Posterior vena cava (tissue), 2 donors: ENCODE data around the gene RUSF1. TPM values are rescaled to one million over a fixed set of nuclear protein-coding genes. Genes with fewer than 3 reads are reported as not detected.
"Not testable (repeated sequence)": the region's sequence is repeated elsewhere in the genome, so short reads cannot be mapped to it uniquely, and the experiment has no call there.

ENCODE experiments used
- DNase-seq: peaks from one replicate; pipeline ENCODE4 v3.0.0-alpha.2; 2020; ENCODE audit warnings: low spot score
- intact Hi-C, 2 donors: fragments of 100-400 bp; cut with DNase I; formaldehyde crosslinking; loops; one replicate each; pipeline versions ENCODE4 v1.14.1 to v1.14.2; 2022 to 2023
- long read RNA-seq, 2 donors: library from polyadenylated mRNA; unstranded; transcript quantifications; one replicate each; pipeline ENCODE4 v2.0.0, GENCODE V29; 2020 to 2021
- total RNA-seq, 2 donors: library from RNA; stranded (reverse); fragmentation: NEBNext Ultra II Directional; extraction: Animal tissue kit (Norgen Biotek cat#: 25700); gene quantifications; one replicate each; pipeline ENCODE4 v1.2.1, GENCODE V29; 2021
- donor health status: DM: yes; HTN: yes; CAD: no.
- donor health status: DM: yes; HTN: yes; CAD: no.

The RUSF1 gene
- 10 to 100 TPM; 40.5 to 46.4 TPM for total RNA-seq
- long read RNA-seq, donor 1, transcript C16orf58-201 (13 exons, 2,793 nt): major isoform, 7 of 19 reads
- long read RNA-seq, donor 1, partial matches to known transcripts: 4 of 19 reads
- long read RNA-seq, donor 1, other reads (novel, unspliced or antisense): 6 of 19 reads
- long read RNA-seq, donor 2, transcript C16orf58-201 (13 exons, 2,793 nt): major isoform, 24 of 41 reads
- long read RNA-seq, donor 2, transcript C16orf58-210 (4 exons, 2,422 nt): minor isoform, 5 of 41 reads
- long read RNA-seq, donor 2, partial matches to known transcripts: 7 of 41 reads
- long read RNA-seq, donor 2, other reads (novel, unspliced or antisense): 5 of 41 reads

DNA sequence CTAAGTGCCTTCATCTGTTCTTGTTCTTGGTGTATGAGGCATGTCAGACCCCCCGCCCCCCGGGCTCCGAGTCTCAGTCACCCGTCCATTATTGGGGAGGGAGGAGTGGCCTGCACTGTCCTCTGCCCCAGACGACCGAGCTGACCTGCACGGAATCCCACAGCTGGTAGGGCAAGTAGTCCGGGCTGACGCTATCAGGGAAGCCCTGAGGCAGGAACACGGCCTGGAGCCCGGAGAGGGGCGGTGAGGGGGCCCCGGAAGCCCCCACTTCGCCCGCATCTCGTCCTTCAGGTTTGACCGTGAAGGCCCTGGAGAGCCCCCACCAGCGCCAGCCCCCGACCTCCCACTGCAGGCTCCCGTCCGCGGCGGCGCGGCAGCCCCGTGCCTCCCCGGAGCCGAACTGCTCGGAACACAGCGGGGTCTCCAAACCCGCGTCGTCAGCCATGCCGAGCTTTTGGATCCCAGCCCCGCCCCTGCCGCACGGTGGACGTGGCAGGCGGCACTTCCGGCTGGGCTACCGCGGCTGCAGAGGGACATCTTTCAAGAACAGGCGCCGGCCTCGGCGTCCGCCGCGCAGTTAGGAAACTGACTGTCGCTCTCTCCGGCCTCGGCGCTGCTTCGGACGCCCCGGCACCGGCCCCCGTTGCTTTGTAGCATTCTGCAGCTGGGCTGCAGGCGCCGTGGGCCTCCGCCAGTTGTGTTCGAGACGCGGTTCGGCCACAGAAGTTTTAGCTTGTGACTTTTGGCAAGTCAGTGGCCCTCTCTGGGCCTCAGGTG, at the start of gene RUSF1:
TSS of gene RUSF1 (minus strand) at position 463 of the 777 bp plus-strand sequence. CDS start at position 445, 18 bp downstream.
- peak; percentile 98 for DNase-seq
- intact Hi-C loops: no loop called here

GRCh38 chr16:31542763-31543162, 34.6 kb upstream of the RUSF1 start:
- no peak for DNase-seq
- intact Hi-C loops: no loop called here

DNA sequence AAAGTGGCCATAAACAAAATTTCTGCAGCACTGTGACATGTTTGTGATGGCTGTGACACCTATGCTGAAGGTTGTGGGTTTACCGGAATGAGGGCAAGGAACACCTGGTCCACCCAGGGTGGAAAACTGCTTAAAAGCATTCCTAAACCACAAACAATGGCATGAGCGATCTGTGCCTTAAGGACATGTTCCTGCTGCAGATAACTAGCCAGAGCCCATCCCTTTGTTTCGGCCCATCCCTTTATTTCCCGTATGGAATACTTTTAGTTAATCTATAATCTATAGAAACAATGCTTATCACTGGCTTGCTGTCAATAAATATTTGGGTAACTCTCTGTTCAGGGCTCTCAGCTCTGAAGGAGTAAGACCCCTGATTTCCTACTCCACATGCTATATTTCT, 31.6 kb upstream of the RUSF1 start:
- intact Hi-C loops: not testable (repeated sequence)

DNA sequence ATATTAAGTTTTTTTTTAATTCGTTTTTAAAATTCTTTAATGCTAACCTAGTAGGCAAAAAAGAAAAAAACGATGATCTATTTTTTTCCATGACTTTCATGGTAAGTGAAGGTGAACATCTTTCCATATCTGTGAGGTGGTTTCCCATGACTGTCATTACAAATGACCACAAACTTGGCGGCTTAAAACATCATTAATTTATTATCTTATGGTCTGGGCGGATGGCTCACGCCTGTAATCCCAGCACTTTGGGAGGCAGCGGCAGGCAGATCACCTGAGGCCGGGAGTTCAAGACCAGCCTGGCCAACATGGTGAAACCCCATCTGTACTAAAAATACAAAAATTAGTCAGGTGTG, 30.0 kb upstream of the RUSF1 start:
- intact Hi-C loops, DNase-seq: not testable (repeated sequence)

More for the DNA sequence above, 31.6 kb upstream of the RUSF1 start:
- DNase-seq: not testable (repeated sequence)

DNA sequence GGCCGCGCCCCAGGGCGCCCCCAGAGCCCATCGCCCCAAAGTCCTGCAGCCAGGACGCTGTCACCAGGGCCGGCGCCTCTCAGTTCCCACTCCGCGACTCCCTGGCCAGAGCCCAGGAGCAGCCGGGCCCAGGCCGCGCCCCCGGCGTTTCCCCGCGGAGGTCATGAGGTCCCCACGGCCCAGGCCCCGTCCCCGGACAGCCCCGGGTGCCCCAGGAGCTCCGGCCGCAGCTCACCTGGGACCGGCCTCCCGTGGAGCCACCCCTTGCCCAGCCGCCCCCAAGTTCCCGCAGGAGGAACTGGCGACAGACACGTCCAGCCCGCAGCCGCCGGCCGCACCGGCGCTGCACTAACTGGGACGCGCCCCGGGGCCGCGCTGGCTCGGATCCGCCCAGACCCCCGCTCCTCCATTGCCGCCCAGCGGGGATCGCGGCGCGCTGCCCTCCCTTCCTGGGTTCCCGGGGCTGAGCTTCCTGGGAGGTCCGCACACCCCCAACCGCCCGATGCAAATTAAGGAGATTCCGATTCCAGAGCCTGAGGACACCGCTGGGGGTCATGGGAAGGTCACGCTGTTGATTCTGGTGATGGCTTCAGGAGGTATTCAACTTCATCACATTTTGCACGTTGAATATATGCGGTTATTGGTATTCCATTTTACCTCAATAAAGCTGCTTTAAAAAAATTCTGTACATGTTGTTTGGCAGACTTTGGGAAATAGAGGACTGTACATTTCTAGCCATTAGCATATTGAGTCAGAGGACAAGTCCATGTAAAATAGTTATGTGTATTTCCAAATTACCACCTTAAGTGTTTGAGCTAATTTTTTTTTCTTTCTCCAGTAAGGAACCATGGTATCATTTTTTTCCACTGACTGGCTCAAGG, 29.4 kb upstream of the RUSF1 start:
- DNase-seq: peak; percentile 82
- intact Hi-C loops: no loop called here

GRCh38 chr16:31536804-31537361, 28.7 kb upstream of the RUSF1 start:
- intact Hi-C loops: no loop called here
- no peak for DNase-seq

- intact Hi-C loops: no loop called here
- DNase-seq: no peak
Observed at GRCh38 chr16:31535737-31536136, 27.5 kb upstream of the RUSF1 start.

- DNase-seq: no peak
- intact Hi-C loops: no loop called here
Observed at GRCh38 chr16:31532896-31533295, 24.7 kb upstream of the RUSF1 start.

- intact Hi-C loops: no loop called here
- no peak for DNase-seq
Observed at GRCh38 chr16:31532120-31532519, 23.9 kb upstream of the RUSF1 start.

- no peak for DNase-seq
- intact Hi-C loops: no loop called here
Observed at GRCh38 chr16:31531096-31531495, 22.9 kb upstream of the RUSF1 start.

- intact Hi-C loops: no loop called here
- DNase-seq: no peak
Observed at GRCh38 chr16:31530405-31530804, 22.2 kb upstream of the RUSF1 start.

DNA sequence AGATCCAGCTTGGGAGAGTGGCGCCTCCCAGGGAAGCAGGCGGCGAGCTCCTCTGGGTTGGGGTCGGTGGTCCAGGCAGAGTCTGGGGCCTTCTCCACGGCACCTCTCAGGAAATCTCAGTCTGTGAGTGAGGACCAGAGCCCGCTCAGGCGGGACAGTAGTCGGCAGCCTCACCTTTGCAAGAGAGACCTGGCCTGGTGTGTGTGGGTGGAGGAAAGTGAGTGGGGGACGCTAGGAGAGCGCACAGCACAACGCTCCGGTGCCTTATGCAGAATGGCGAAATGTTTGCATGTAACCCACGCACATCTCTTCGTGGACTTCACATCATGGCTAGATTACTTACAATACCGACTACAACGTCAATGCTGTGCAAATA, 21.7 kb upstream of the RUSF1 start:
- intact Hi-C loops: no loop called here
- DNase-seq: no peak

DNA sequence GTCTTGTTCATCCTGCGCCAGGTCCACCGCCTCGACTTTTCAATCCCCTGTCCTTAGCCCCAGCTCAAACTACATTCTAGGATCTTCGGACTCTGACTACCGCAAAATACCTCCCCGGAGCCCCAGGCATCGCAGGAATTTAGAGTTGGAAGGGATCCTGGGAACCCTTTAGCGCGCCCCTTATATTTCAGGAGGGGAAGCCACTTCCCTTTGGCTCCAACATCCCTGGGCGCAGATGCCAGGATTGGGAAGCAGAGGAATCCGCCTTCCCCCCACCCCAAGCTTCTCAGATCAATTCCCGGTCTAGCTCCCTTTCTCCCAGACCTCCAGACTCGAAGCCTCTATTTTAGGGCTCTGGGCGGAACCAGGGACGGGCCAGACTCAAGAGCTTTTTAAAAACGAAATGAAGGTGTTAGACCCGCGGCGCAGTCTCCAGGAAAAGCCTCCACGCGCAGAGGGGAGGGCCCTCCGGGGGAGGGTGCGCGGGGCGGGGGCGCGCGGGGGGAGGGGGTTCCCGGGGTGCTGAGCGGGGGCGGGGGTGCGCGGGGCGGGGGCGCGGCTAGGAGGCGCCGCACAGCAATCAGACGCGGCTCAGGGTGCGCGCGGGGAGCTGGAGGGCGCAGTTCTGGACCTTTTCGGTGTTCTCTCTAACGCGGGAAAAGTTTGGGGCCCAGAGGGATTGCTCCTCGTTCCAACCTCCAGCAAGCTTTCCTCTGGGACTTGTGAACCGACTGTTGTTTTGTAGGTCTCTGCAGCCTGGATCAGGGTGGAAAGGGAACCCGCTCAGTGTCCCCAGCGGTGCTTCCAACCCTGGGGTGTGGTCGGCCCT, 21.1 kb upstream of the RUSF1 start:
- intact Hi-C loops: no loop called here
- no peak for DNase-seq

GRCh38 chr16:31528523-31529107, 20.4 kb upstream of the RUSF1 start:
- DNase-seq: no peak
- intact Hi-C loops: no loop called here

DNA sequence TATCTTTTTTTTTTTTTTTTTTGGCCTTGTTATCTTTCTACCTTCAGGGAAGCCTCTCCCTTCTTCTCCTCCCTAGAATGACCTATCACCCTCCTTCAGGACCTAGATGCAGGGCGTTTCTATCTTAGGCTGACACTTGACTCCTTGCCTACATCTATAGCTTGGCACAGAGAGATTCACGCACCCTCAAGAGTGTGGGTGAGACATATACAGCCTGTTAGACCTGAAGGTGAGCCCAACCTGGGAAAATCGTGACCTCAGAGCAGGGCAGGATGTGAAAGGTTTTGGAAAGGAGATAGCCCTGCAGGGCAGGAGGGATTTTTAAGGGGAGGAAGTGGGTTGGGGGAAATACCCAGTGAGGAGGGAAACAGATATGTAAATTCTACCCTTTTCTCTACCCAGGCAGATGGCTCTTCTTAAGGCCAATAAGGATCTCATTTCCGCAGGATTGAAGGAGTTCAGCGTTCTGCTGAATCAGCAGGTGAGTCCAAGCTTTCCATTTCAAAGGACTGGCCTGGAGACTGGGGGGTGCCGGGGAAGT, 19.6 kb upstream of the RUSF1 start, which contains the start of gene AHSP:
TSS of gene AHSP (plus strand) at position 167 of the 541 bp plus-strand sequence. CDS start at position 407, 240 bp downstream.
- intact Hi-C loops: no loop called here
- DNase-seq: no peak

DNA sequence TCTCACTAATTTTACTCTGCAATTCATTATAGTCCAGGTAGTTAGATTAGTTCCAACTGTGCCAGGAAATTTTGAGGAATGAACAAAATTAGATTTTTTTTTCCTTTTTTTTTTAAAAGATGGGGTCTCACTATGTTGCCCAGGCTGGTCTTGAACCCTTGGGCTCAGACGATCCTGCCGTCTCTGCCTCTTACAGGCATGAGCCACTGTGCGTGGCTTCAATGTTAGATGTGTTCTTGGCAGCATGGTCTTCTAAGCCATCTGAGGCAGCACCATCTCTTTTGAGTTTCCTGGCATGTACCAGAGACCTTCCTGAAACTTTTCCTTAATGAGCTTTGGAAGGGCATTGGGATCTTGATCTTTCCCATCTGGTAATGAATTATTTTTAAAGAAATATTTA, 16.9 kb upstream of the RUSF1 start:
- intact Hi-C loops: no loop called here
- no peak for DNase-seq

GRCh38 chr16:31523768-31524167, 15.6 kb upstream of the RUSF1 start:
- intact Hi-C loops, DNase-seq: not testable (repeated sequence)

DNA sequence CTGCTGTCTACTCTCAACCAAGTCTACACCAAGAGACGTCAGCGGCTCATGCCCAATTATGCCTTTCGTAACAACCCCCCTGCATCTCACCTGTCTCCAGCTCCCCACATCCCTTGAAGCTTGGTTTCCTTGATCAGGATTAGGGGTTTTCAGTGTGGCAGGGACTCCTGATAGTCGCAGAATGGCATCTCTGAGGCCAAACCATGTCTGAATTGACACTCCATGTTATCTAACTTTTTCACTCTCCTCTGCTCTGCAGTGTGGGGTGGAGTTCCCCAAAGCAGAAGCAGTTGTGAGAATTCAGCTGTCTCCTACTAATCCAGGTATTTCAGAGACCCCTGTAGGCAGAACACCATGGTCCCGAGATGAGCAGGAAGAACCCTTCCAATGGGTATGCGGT, 13.9 kb upstream of the RUSF1 start:
- no peak for DNase-seq
- intact Hi-C loops: no loop called here
